Activated CD4-positive, alpha-beta T cell treated with anti-CD3 and anti-CD28 coated beads, Interleukin-2, amount 10 ng/mL, durations not matched to agents 24 days and 14 days (primary cell): Measurements from ENCODE around the gene TTC9. TPM values are rescaled to one million over a fixed set of nuclear protein-coding genes. Genes with fewer than 3 reads are reported as not detected.
A peak's percentile ranks its signal among the peaks of the same experiment; 100 is the strongest.

Source experiments
- DNase-seq: peaks from one replicate; pipeline ENCODE4 v3.0.0; 2022
- H3K27ac Mint-ChIP-seq: one replicate; pipeline ENCODE4 v1.8.0; 2022; ENCODE audit warnings: mild to moderate bottlenecking, mixed read lengths
- H3K27me3 Mint-ChIP-seq: one replicate; pipeline ENCODE4 v1.8.0; 2022; ENCODE audit warnings: mixed read lengths
- H3K36me3 Mint-ChIP-seq: one replicate; pipeline ENCODE4 v1.8.0; 2022; ENCODE audit warnings: low read depth, mild to moderate bottlenecking, mixed read lengths
- H3K4me1 Mint-ChIP-seq: one replicate; pipeline ENCODE4 v1.8.0; 2021; ENCODE audit warnings: mixed read lengths
- H3K4me3 Mint-ChIP-seq: one replicate; pipeline ENCODE4 v1.8.0; 2022; ENCODE audit warnings: mild to moderate bottlenecking, moderate library complexity, mixed read lengths
- H3K9me3 Mint-ChIP-seq: one replicate; pipeline ENCODE4 v1.8.0; 2021; ENCODE audit warnings: mixed read lengths
- intact Hi-C: fragments of 100-400 bp; cut with micrococcal nuclease; formaldehyde crosslinking; loops from one replicate; pipeline ENCODE4 v1.15.1; 2023
- total RNA-seq: library from RNA; stranded (reverse); gene quantifications from 2 replicates; pipeline ENCODE4 v1.2.3, GENCODE V29; 2022

Gene TTC9
- total RNA-seq, 1 donor from 2014 or later = 5.8 TPM

- H3K27ac Mint-ChIP-seq = no peak overlapping the region
- intact Hi-C loops = no loop called here
- peaks cover 14% of the 10 kb centered on the region for H3K9me3 Mint-ChIP-seq
- H3K4me1 Mint-ChIP-seq = no peaks in the 10 kb centered on the region
- H3K27me3 Mint-ChIP-seq = peaks cover 6% of the 10 kb centered on the region
- H3K36me3 Mint-ChIP-seq = peaks cover 3% of the 10 kb centered on the region
- no peak for DNase-seq
- H3K4me3 Mint-ChIP-seq = no peak overlapping the region
These were observed 16.7 kb upstream of the TTC9 start for GRCh38 chr14:70624972-70625371.

GRCh38 chr14:70631948-70632347 lies 9.8 kb upstream of the TTC9 start:
- peaks cover 7% of the 10 kb centered on the region for H3K27me3 Mint-ChIP-seq

GRCh38 chr14:70635971-70636595 lies 5.6 kb upstream of the TTC9 start:
- intact Hi-C loops = no loop called here
- Mint-ChIP-seq H3K27ac (no peak overlapping the region), H3K27me3 (peaks cover 4% of the 10 kb centered on the region), H3K9me3 (no peaks in the 10 kb centered on the region), H3K4me1 (peaks cover 10% of the 10 kb centered on the region), H3K36me3 (no peaks in the 10 kb centered on the region), H3K4me3 (no peak overlapping the region)
- DNase-seq = no peak

More at GRCh38 chr14:70631948-70632347, 9.8 kb upstream of the TTC9 start:
- H3K36me3 Mint-ChIP-seq = no peaks in the 10 kb centered on the region
- no peak overlapping the region for H3K27ac Mint-ChIP-seq
- no peaks in the 10 kb centered on the region for H3K4me1 Mint-ChIP-seq
- H3K4me3 Mint-ChIP-seq = no peak overlapping the region
- no peaks in the 10 kb centered on the region for H3K9me3 Mint-ChIP-seq
- DNase-seq = no peak
- intact Hi-C loops = no loop called here

- Mint-ChIP-seq H3K27me3 (peaks cover 2% of the 10 kb centered on the region), H3K4me1 (peaks cover 18% of the 10 kb centered on the region), H3K27ac (no peak overlapping the region), H3K36me3 (no peaks in the 10 kb centered on the region), H3K9me3 (no peaks in the 10 kb centered on the region), H3K4me3 (no peak overlapping the region)
- no peak for DNase-seq
- intact Hi-C loops = no loop called here
These were observed 3.3 kb upstream of the TTC9 start for GRCh38 chr14:70638416-70638815.

GRCh38 chr14:70640938-70641547 lies 673 bp upstream of the TTC9 start:
- Mint-ChIP-seq H3K27me3 (peaks cover 2% of the 10 kb centered on the region), H3K4me3 (peak overlapping the region; percentile 94), H3K4me1 (peaks cover 39% of the 10 kb centered on the region), H3K36me3 (no peaks in the 10 kb centered on the region), H3K9me3 (no peaks in the 10 kb centered on the region), H3K27ac (peak overlapping the region; percentile 94)
- DNase-seq = peak; percentile 82
- intact Hi-C loops = loop anchor here (1.0 to 5.0 kb wide), 3 partner anchors 14 to 166 kb away; partner anchors contain the start of gene MAP3K9

- intact Hi-C loops = loop anchor here (2.0 to 5.0 kb wide), 3 partner anchors 42 to 165 kb away; partner anchors contain the start of genes MAP3K9 and MED6
- peak overlapping the region; percentile 86 for H3K4me3 Mint-ChIP-seq
- peak overlapping the region; percentile 91 for H3K27ac Mint-ChIP-seq
- peaks cover 2% of the 10 kb centered on the region for H3K9me3 Mint-ChIP-seq
- peaks cover 3% of the 10 kb centered on the region for H3K36me3 Mint-ChIP-seq
- H3K27me3 Mint-ChIP-seq = peaks cover 2% of the 10 kb centered on the region
- DNase-seq = peak; percentile 82
- peaks cover 50% of the 10 kb centered on the region for H3K4me1 Mint-ChIP-seq
These were observed 853 bp downstream of the TTC9 start for GRCh38 chr14:70642303-70643235.

- H3K9me3 Mint-ChIP-seq = peaks cover 4% of the 10 kb centered on the region
- H3K36me3 Mint-ChIP-seq = peaks cover 9% of the 10 kb centered on the region
- intact Hi-C loops = loop anchor here (2.0 to 5.0 kb wide), 3 partner anchors 43 to 163 kb away; partner anchors contain the start of genes MAP3K9 and MED6
- peak overlapping the region; percentile 91 for H3K27ac Mint-ChIP-seq
- DNase-seq = no peak
- peaks cover 2% of the 10 kb centered on the region for H3K27me3 Mint-ChIP-seq
- H3K4me3 Mint-ChIP-seq = peak overlapping the region; percentile 86
- H3K4me1 Mint-ChIP-seq = peaks cover 55% of the 10 kb centered on the region
These were observed 2.3 kb downstream of the TTC9 start for GRCh38 chr14:70643967-70644366.

- Mint-ChIP-seq H3K4me3 (no peak overlapping the region), H3K27ac (no peak overlapping the region), H3K36me3 (peaks cover 13% of the 10 kb centered on the region), H3K4me1 (peaks cover 55% of the 10 kb centered on the region), H3K27me3 (no peaks in the 10 kb centered on the region), H3K9me3 (peaks cover 4% of the 10 kb centered on the region)
- no peak for DNase-seq
- intact Hi-C loops = no loop called here
These were observed 4.2 kb downstream of the TTC9 start for GRCh38 chr14:70645892-70646291.

- H3K9me3 Mint-ChIP-seq = peaks cover 4% of the 10 kb centered on the region
- H3K4me3 Mint-ChIP-seq = peak overlapping the region; percentile 66
- H3K27ac Mint-ChIP-seq = peak overlapping the region; percentile 23
These were observed 5.0 kb downstream of the TTC9 start for GRCh38 chr14:70646705-70647104.

GRCh38 chr14:70648346-70648745 lies 6.6 kb downstream of the TTC9 start:
- H3K9me3 Mint-ChIP-seq = peaks cover 4% of the 10 kb centered on the region
- H3K4me3 Mint-ChIP-seq = no peak overlapping the region
- H3K27me3 Mint-ChIP-seq = no peaks in the 10 kb centered on the region
- intact Hi-C loops = no loop called here
- H3K4me1 Mint-ChIP-seq = peaks cover 63% of the 10 kb centered on the region
- peak; percentile 55 for DNase-seq
- H3K27ac Mint-ChIP-seq = no peak overlapping the region
- H3K36me3 Mint-ChIP-seq = peaks cover 23% of the 10 kb centered on the region

More at GRCh38 chr14:70646705-70647104, 5.0 kb downstream of the TTC9 start:
- DNase-seq = peak; percentile 55
- intact Hi-C loops = no loop called here
- H3K27me3 Mint-ChIP-seq = no peaks in the 10 kb centered on the region
- H3K36me3 Mint-ChIP-seq = peaks cover 16% of the 10 kb centered on the region
- peaks cover 55% of the 10 kb centered on the region for H3K4me1 Mint-ChIP-seq

GRCh38 chr14:70649803-70650202 lies 8.1 kb downstream of the TTC9 start:
- peaks cover 23% of the 10 kb centered on the region for H3K36me3 Mint-ChIP-seq
- H3K27me3 Mint-ChIP-seq = no peaks in the 10 kb centered on the region
- intact Hi-C loops = no loop called here
- peaks cover 65% of the 10 kb centered on the region for H3K4me1 Mint-ChIP-seq
- H3K9me3 Mint-ChIP-seq = peaks cover 4% of the 10 kb centered on the region
- H3K4me3 Mint-ChIP-seq = no peak overlapping the region
- DNase-seq = no peak
- H3K27ac Mint-ChIP-seq = no peak overlapping the region

- H3K27ac Mint-ChIP-seq = peak overlapping the region; percentile 48
- peaks cover 24% of the 10 kb centered on the region for H3K36me3 Mint-ChIP-seq
- peaks cover 63% of the 10 kb centered on the region for H3K4me1 Mint-ChIP-seq
- no peak overlapping the region for H3K4me3 Mint-ChIP-seq
- H3K9me3 Mint-ChIP-seq = peaks cover 4% of the 10 kb centered on the region
- no peak for DNase-seq
- intact Hi-C loops = no loop called here
- no peaks in the 10 kb centered on the region for H3K27me3 Mint-ChIP-seq
These were observed 9.8 kb downstream of the TTC9 start for GRCh38 chr14:70651522-70651921.

- peaks cover 22% of the 10 kb centered on the region for H3K36me3 Mint-ChIP-seq
- peaks cover 62% of the 10 kb centered on the region for H3K4me1 Mint-ChIP-seq
- H3K27me3 Mint-ChIP-seq = no peaks in the 10 kb centered on the region
- H3K4me3 Mint-ChIP-seq = no peak overlapping the region
- peak overlapping the region; percentile 61 for H3K27ac Mint-ChIP-seq
- intact Hi-C loops = no loop called here
- H3K9me3 Mint-ChIP-seq = no peaks in the 10 kb centered on the region
- no peak for DNase-seq
These were observed 11.2 kb downstream of the TTC9 start for GRCh38 chr14:70652871-70653270.
